C4-2B (cell line): ENCODE results near the gene TP73.

Source experiments
- CTCF ChIP-seq: fragments of 450-650 bp; conservative IDR thresholded peaks from 2 replicates; pipeline ENCODE4 v1.5.1; 2017; ENCODE audit warnings: mild to moderate bottlenecking
- ZFX ChIP-seq: fragments of 450-650 bp; IDR thresholded peaks from 2 replicates; pipeline ENCODE4 v1.6.1; 2017

DNA sequence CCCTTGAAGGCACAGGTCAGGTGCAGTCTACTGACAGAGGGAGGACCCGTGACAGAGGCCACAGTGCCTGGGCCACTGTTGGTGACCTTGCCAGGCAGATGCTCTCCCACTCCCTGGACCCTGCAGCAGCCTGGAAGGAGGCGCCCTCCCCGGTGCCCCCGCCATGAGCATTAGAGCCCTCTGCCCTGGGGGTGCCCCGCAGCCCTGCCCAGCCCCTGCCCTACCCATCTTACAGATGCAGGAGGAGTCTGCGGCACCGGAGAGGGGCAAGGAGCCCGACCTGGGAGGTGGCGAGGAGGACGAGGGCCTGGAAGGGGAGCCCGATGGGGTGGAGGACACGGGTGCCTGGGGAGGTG lies 110.5 kb downstream of the TP73 start:
- TF ChIP-seq CTCF (no peak), ZFX (no peak)
